A549 (cell line): ENCODE results near the gene PAFAH2. TPM values are rescaled to one million over a fixed set of nuclear protein-coding genes. Genes with fewer than 3 reads are reported as not detected.

Source experiments
- ATAC-seq, 2 experiments: fragments of 200-7000 bp in 1 of 2; fragments of >200 bp in 1 of 2; cut with Nextera tagmentation in 1 of 2; cut with Tn5 transposase in 1 of 2; 3 replicates each; pipeline versions ENCODE4 v1.8.0 to v1.9.1; 2018 to 2020; ENCODE audit warnings: mild to moderate bottlenecking in 1 of 2, moderate library complexity in 1 of 2
- CTCF ChIA-PET: fragments of 300-600 bp; sonication (Branson Sonifier 250); formaldehyde crosslinking; extraction: SDS; loops from one replicate; lab custom pipeline; 2021; ENCODE audit warnings: antibody characterized with exemption, inconsistent platforms; lab: Yijun Ruan, JAX
- POLR2A ChIA-PET: fragments of 350-600 bp; formaldehyde crosslinking; extraction: SDS; loops from one replicate; lab custom pipeline; 2021; ENCODE audit warnings: antibody characterized with exemption, inconsistent platforms; lab: Yijun Ruan, JAX
- DNase-seq, 2 experiments: peaks; one replicate each; pipeline versions ENCODE4 v3.0.0 to v3.0.0-alpha.2; 2011 to 2016; ENCODE audit warnings: low read depth in 1 of 2, low spot score in 1 of 2
- FAIRE-seq: peaks from 2 replicates; lab custom pipeline; 2011; peaks lifted over from hg19 to GRCh38; lab: Jason Lieb, UNC
- H3K27ac ChIP-seq, 2 experiments: fragments of >200 bp; sonication (Bioruptor Twin); formaldehyde crosslinking; 3 replicates each; pipeline ENCODE4 v1.5.1; 2016 to 2017
- H3K4me1 ChIP-seq: fragments of >200 bp; sonication (Bioruptor Twin); formaldehyde crosslinking; 3 replicates; pipeline ENCODE4 v1.6.1; 2016
- H3K4me2 ChIP-seq: fragments of >200 bp; sonication (Bioruptor Twin); formaldehyde crosslinking; 3 replicates; pipeline ENCODE4 v1.6.1; 2016
- H3K4me3 ChIP-seq: fragments of >200 bp; sonication (Bioruptor Twin); formaldehyde crosslinking; 3 replicates; pipeline ENCODE4 v1.5.1; 2016
- H3K9me3 ChIP-seq: fragments of >200 bp; sonication (Bioruptor Twin); formaldehyde crosslinking; 3 replicates; pipeline ENCODE4 v1.6.1; 2016
- BHLHE40 ChIP-seq: IDR thresholded peaks from 2 replicates; pipeline ENCODE4 v1.6.1; 2012; ENCODE audit warnings: low read depth, low read length, inconsistent platforms
- CBX8 ChIP-seq: fragments of 200-600 bp; sonication (generic); IDR thresholded peaks from 2 replicates; pipeline ENCODE4 v1.6.1; 2016
- CTCF ChIP-seq: fragments of >200 bp; sonication (Bioruptor Twin); formaldehyde crosslinking; IDR thresholded peaks from 3 replicates; pipeline ENCODE4 v1.5.1; 2016
- E2F6 ChIP-seq: IDR thresholded peaks from 2 replicates; pipeline ENCODE4 v1.6.1; 2012; ENCODE audit warnings: low read depth, borderline replicate concordance
- FOSL2 ChIP-seq, 2 experiments: fragments of 450-650 bp in 1 of 2; fragments of >200 bp in 1 of 2; sonication (Bioruptor Twin) in 1 of 2; formaldehyde crosslinking; IDR thresholded peaks; 2 replicates each; pipeline versions ENCODE4 v1.5.0 to v1.6.1; 2016 to 2020; ENCODE audit warnings: mild to moderate bottlenecking in 1 of 2, moderate library complexity in 1 of 2
- MAFK ChIP-seq: fragments of 450-650 bp; IDR thresholded peaks from 2 replicates; pipeline ENCODE4 v1.6.1; 2014; ENCODE audit not compliant: partially characterized antibody
- MAX ChIP-seq: IDR thresholded peaks from 2 replicates; pipeline ENCODE4 v1.6.1; 2012
- MAZ ChIP-seq: fragments of 150-350 bp; IDR thresholded peaks from 2 replicates; pipeline ENCODE4 v1.6.1; 2014; ENCODE audit warnings: antibody characterized with exemption, low read depth, low read length, borderline replicate concordance
- NFE2L2 ChIP-seq: fragments of 150-350 bp; conservative IDR thresholded peaks from 2 replicates; pipeline ENCODE4 v1.6.1; 2014; ENCODE audit warnings: low read length
- NPAS2 ChIP-seq: fragments of 250-450 bp; sonication (Bioruptor Pico); IDR thresholded peaks from 2 replicates; pipeline ENCODE4 v1.8.0; 2022; ENCODE audit warnings: mild to moderate bottlenecking, moderate library complexity, borderline replicate concordance
- NR3C1 ChIP-seq: fragments of >200 bp; sonication (Bioruptor Twin); formaldehyde crosslinking; IDR thresholded peaks from 3 replicates; pipeline ENCODE4 v1.6.1; 2017
- PHF8 ChIP-seq: fragments of 200-600 bp; sonication (generic); IDR thresholded peaks from 2 replicates; pipeline ENCODE4 v1.6.1; 2016; ENCODE audit warnings: low read depth, mild to moderate bottlenecking, antibody characterized with exemption, moderate library complexity, borderline replicate concordance
- POLR2A ChIP-seq: IDR thresholded peaks from 2 replicates; pipeline ENCODE4 v1.6.1; 2012; ENCODE audit warnings: mild to moderate bottlenecking, low read length
- RAD21 ChIP-seq, 2 experiments: fragments of >200 bp in 1 of 2; sonication (Bioruptor Twin) in 1 of 2; formaldehyde crosslinking in 1 of 2; IDR thresholded peaks in 1 of 2; conservative IDR thresholded peaks in 1 of 2; 2 replicates in 1 of 2; 3 replicates in 1 of 2; pipeline ENCODE4 v1.6.1; 2012 to 2018; ENCODE audit warnings: inconsistent platforms in 1 of 2
- RNF2 ChIP-seq: fragments of 200-600 bp; sonication (generic); IDR thresholded peaks from 2 replicates; pipeline ENCODE4 v1.6.1; 2016; ENCODE audit warnings: low read depth, mild to moderate bottlenecking, antibody characterized with exemption, moderate library complexity, borderline replicate concordance
- SMC3 ChIP-seq: fragments of >200 bp; sonication (Bioruptor Twin); formaldehyde crosslinking; IDR thresholded peaks from 3 replicates; pipeline ENCODE4 v1.6.1; 2018; ENCODE audit warnings: inconsistent platforms
- TP53 ChIP-seq: fragments of 250-450 bp; sonication (Bioruptor Pico); IDR thresholded peaks from 2 replicates; pipeline ENCODE4 v1.5.0; 2021; ENCODE audit warnings: mild to moderate bottlenecking, moderate library complexity
- ZSCAN20 ChIP-seq: fragments of 250-450 bp; sonication (Bioruptor Pico); IDR thresholded peaks from 2 replicates; pipeline ENCODE4 v1.8.0; 2022; ENCODE audit warnings: mild to moderate bottlenecking, moderate library complexity
- WGBS: methylation state at CpG from one replicate; pipeline ENCODE4 v1.1.6; 2017; ENCODE audit errors: missing lambda C conversion rate; 5-methylcytosine and 5-hydroxymethylcytosine counted together
- polyA plus RNA-seq, 4 experiments: library from polyadenylated mRNA; depleted of rRNA in 3 of 4; stranded (reverse); fragments of >200 nt; fragmentation: RNase III in 1 of 4; extraction: RNeasy Plus Mini Kit Qiagen cat#74134 plus additional on column Dnase treatment in 1 of 4; gene quantifications; 2 replicates in 3 of 4; 3 replicates in 1 of 4; pipeline ENCODE4 v1.2.3, GENCODE V29; 2011 to 2017
- TF ChIP-seq, protein P1 (sequence below): fragments of >200 bp; sonication (Bioruptor Twin); formaldehyde crosslinking; IDR thresholded peaks from 2 replicates; pipeline ENCODE4 v1.6.1; 2016

The PAFAH2 gene
- polyA plus RNA-seq, 2 of the 4 experiments (the other 2 are of a cell fraction): 6.3 to 13.7 TPM

GRCh38 chr1:26010825-26011224, 13.0 kb upstream of the PAFAH2 start:
- Histone ChIP-seq H3K9me3 (no peaks in the 10 kb centered on the region), H3K27ac (no peak overlapping the region), H3K4me1 (peaks cover 10% of the 10 kb centered on the region; the same call in 2 of the 3 replicates), H3K4me2 (no peak overlapping the region), H3K4me3 (no peak overlapping the region)
- DNase-seq (no peak), ATAC-seq (no peak; a peak in 2 of 6 replicates), FAIRE-seq (no peak)
- 85% methylated on average over 3 of the region's 3 CpGs for WGBS
- TF ChIP-seq E2F6 (no peak), TP53 (CRISPR knock-in tag) (no peak), MAX (no peak)
- ChIA-PET CTCF (interaction anchor here (0.5 to 2.4 kb wide), 4 partner anchors 11 to 446 kb away, joined by 3 to 8 read pairs (median 4); no protein-coding TSS in a partner anchor), POLR2A (no interaction called here)

DNA sequence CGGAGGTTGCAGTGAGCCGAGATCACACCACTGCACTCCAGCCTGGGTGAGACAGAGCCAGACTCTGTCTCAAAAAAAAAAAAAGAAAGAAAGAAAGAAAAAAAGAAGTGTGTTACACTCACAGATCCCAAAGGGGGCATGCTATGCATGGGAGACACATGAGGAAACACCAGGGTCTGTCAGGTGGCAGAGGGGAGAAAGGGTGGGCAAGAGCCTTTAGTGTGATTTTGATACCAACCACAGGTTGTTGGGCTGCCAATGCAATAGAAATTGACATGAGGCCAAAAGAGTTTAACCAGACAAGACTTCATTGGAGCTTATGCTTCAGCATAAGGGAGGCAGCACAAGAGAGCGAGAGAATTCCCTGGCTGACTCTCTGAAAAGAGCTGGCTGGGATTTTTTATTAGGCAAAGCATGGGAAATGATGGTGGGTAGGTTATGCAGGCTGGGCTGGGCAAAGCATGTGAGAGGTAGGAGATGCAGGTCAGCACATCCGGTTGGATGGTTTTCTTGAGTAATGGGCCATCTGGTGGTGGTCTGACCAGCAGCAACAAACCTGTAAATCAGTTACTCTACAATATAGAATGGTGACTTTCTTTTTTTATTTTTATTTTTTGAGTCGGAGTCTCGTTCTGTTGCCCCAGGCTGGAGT, 12.1 kb upstream of the PAFAH2 start:
- no peak overlapping the region for H3K4me3 ChIP-seq
- DNase-seq: peak in 1 of 2 experiments; percentile 48
- FAIRE-seq: no peak

GRCh38 chr1:26006710-26007109, 8.8 kb upstream of the PAFAH2 start:
- CTCF ChIA-PET: interaction anchor here (3.4 kb wide), 1 partner anchor 111 kb away, joined by 14 read pairs; no protein-coding TSS in a partner anchor
- TF ChIP-seq MAFK (no peak), PHF8 (no peak), FOSL2 (IDR thresholded peaks at IDR 0.05) (no peak), FOSL2 (CRISPR knock-in tag; IDR thresholded peaks at IDR 0.05) (no peak), ZSCAN20 (CRISPR knock-in tag) (no peak)
- Histone ChIP-seq H3K9me3 (no peaks in the 10 kb centered on the region), H3K4me2 (no peak overlapping the region), H3K4me1 (no peaks in the 10 kb centered on the region), H3K27ac (no peak overlapping the region), H3K4me3 (no peak overlapping the region)
- POLR2A ChIA-PET: no interaction called here
- DNase-seq: no peak
- WGBS: 87% methylated on average over 16 of the region's 16 CpGs
- ATAC-seq: no peak
- no peak for FAIRE-seq

More for the DNA sequence above, 12.1 kb upstream of the PAFAH2 start:
- TF ChIP-seq MAZ (no peak), SMC3 (no peak), BHLHE40 (no peak), RAD21 (conservative IDR thresholded peaks at IDR 0.05 in 1 of 2, IDR thresholded peaks at IDR 0.05 in 1 of 2) (peak in 1 of 2 experiments; percentile 29; a peak in 1 of 5 replicates), POLR2A (no peak), NR3C1 (no peak)
- H3K27ac ChIP-seq: no peak overlapping the region
- peaks cover 7% of the 10 kb centered on the region; the same call in 1 of the 3 replicates for H3K4me1 ChIP-seq
- POLR2A ChIA-PET: no interaction called here
- 80% methylated on average over 6 of the region's 6 CpGs for WGBS
- H3K9me3 ChIP-seq: no peaks in the 10 kb centered on the region
- CTCF ChIA-PET: interaction anchor here (1.7 to 2.4 kb wide), 2 partner anchors 10 to 114 kb away, joined by 5 to 8 read pairs; no protein-coding TSS in a partner anchor
- peak; percentile 54 to 76; a peak in 5 of 6 replicates for ATAC-seq
- no peak overlapping the region for H3K4me2 ChIP-seq

- no peak overlapping the region for H3K27ac ChIP-seq
- FAIRE-seq (no peak), DNase-seq (no peak)
- 52% methylated on average over 4 of the region's 4 CpGs for WGBS
- no peak overlapping the region for H3K4me3 ChIP-seq
- TF ChIP-seq, protein P1, sequence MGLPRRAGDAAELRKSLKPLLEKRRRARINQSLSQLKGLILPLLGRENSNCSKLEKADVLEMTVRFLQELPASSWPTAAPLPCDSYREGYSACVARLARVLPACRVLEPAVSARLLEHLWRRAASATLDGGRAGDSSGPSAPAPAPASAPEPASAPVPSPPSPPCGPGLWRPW: no peak
- TF ChIP-seq RNF2: no peak
- no peak for TF ChIP-seq POLR2A
- no peak for TF ChIP-seq NPAS2 (CRISPR knock-in tag)
- no peak for TF ChIP-seq CBX8
- TF ChIP-seq CTCF: no peak
- no peak for TF ChIP-seq TP53 (CRISPR knock-in tag)
- TF ChIP-seq NFE2L2: no peak
- TF ChIP-seq, all 56 proteins: peak for 0
- Histone ChIP-seq H3K4me1 (no peaks in the 10 kb centered on the region), H3K4me2 (no peak overlapping the region), H3K9me3 (no peaks in the 10 kb centered on the region)
- no peak for ATAC-seq
- CTCF ChIA-PET: interaction anchor here (3.4 kb wide), 1 partner anchor 110 kb away, joined by 14 read pairs; no protein-coding TSS in a partner anchor
- POLR2A ChIA-PET: no interaction called here
Observed at GRCh38 chr1:26005434-26006105, 7.7 kb upstream of the PAFAH2 start.
